Measurements from ENCODE around the gene RPH3AL. TPM values are rescaled to one million over a fixed set of nuclear protein-coding genes. Genes with fewer than 3 reads are reported as not detected.
"Not testable (repeated sequence)": the region's sequence is repeated elsewhere in the genome, so short reads cannot be mapped to it uniquely, and the experiment has no call there.

RPH3AL gene
- total RNA-seq, 1 donor: 2.0 TPM

DNA sequence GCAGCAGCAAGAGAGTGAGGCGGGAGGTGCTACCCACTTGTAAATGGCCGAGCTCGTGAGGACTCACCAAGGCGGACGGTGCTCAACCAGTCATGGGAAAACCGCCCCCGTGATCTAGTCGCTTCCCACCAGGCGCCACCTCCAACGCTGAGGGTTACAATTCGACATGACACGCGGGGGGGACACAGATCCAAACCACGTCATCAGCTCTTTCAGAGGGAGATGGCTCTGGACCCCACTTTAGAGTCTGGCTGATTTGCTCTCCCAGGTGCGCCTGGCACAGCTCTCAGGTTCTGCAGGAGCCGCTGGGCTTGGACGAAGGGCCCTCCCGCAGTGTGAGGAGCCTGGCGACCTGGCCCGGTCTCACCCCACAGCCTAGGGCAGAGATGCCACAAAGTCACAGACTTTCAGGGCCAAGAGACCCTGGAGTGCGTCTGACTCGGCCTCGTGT lies 150.1 kb downstream of the RPH3AL start:
- DNase-seq (ENCODE audit: low read depth): no peak
- no peak overlapping the region for H3K4me3 ChIP-seq (ENCODE audit: low read depth, low read length)
- TF ChIP-seq, protein P1, sequence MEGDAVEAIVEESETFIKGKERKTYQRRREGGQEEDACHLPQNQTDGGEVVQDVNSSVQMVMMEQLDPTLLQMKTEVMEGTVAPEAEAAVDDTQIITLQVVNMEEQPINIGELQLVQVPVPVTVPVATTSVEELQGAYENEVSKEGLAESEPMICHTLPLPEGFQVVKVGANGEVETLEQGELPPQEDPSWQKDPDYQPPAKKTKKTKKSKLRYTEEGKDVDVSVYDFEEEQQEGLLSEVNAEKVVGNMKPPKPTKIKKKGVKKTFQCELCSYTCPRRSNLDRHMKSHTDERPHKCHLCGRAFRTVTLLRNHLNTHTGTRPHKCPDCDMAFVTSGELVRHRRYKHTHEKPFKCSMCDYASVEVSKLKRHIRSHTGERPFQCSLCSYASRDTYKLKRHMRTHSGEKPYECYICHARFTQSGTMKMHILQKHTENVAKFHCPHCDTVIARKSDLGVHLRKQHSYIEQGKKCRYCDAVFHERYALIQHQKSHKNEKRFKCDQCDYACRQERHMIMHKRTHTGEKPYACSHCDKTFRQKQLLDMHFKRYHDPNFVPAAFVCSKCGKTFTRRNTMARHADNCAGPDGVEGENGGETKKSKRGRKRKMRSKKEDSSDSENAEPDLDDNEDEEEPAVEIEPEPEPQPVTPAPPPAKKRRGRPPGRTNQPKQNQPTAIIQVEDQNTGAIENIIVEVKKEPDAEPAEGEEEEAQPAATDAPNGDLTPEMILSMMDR (IDR thresholded peaks at IDR 0.05; ENCODE audit: insufficient read depth, low read length): no peak

DNA sequence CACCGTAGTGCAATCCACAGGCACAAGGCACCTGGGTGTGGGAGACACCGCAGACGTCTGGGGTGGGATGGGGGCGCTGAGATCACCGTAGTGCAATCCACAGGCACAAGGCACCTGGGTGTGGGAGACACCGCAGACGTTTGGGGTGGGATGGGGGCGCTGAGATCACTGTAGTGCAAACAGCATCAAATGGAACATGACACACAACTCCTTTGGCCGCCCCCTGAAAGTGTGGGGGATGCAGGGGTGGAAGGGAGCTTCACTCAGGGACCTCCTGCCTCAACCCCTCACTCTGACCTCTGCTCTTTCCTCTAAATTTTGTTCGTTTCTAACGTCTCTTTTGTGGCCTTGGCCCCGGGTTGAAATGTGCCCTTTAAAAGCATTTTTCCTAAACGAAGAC lies 150.9 kb downstream of the RPH3AL start:
- H3K4me3 ChIP-seq (ENCODE audit: low read depth, low read length); DNase-seq (ENCODE audit: low read depth): not testable (repeated sequence)

DNA sequence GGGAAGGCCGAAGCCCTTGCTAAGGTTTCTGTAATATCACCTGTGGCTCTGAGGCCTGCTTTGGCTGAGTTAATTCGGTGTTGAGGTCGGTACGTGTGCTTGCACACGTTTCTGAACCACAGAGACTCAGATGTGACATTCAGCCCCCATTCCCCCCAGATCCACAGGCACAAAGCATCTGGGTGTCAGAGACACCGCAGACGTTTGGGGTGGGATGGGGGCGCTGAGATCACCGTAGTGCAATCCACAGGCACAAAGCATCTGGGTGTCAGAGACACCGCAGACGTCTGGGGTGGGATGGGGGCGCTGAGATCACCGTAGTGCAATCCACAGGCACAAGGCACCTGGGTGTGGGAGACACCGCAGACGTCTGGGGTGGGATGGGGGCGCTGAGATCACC lies 151.3 kb downstream of the RPH3AL start:
- not testable (repeated sequence) for DNase-seq (ENCODE audit: low read depth); H3K4me3 ChIP-seq (ENCODE audit: low read depth, low read length)

DNA sequence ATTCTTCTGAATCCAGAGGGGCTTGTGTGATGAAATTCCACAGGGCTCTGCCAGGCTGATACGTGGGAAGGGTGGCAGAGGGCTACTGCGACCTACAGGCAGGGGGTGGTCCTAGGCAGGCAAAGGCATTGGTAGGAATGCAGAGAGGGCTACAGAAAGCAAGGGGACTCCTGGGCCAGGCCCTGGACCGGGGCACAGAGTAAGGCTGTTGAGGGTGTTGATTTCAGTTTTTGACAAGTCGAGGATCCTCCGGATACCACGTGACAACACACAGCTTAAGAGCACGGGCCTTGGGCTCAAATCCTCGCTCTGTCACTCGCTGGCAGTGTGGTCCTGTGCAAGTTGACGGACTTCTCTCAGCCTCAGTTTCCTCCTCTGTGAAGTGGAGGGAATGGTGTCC lies 152.0 kb downstream of the RPH3AL start:
- DNase-seq (ENCODE audit: low read depth): no peak
- TF ChIP-seq, protein P1 (IDR thresholded peaks at IDR 0.05; ENCODE audit: insufficient read depth, low read length): no peak
- H3K4me3 ChIP-seq (ENCODE audit: low read depth, low read length): no peak overlapping the region

DNA sequence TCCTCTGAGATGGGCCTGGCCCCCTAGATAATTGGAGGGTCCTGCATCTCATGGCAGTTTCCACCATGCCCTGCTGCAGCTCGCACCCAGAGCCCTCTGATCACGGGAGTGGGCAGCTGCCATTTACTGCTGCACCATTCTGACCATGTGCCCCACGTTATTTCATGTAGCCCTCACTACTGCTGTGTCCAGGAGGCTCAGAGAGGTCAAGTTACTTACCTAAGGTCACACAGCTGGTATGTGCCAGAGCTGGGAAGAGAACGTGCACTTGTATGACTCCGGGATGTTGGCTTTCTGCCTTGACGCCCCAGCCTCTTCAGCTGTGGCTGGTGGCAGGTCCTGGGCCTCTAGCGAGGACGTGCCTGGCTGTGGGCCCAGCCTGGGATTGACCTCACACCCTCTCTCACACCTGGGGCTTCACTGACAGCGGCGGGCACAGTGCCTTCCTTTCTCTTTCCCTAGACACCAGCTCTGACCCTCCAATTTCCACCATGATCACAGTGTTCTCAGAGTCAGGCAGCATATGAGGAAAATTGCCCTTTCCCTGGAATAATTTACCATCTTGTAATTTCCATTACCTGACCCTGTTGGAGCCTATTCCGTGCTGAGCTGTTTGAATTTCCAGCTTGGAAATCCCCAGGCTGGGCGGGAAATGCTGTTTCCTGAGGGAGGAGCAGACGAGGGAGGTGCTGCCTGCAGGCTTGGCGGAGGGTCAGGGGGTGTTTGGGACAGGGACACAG lies 152.6 kb downstream of the RPH3AL start:
- no peak for DNase-seq (ENCODE audit: low read depth)
- TF ChIP-seq, protein P1 (IDR thresholded peaks at IDR 0.05; ENCODE audit: insufficient read depth, low read length): no peak
- H3K4me3 ChIP-seq (ENCODE audit: low read depth, low read length): no peak overlapping the region

DNA sequence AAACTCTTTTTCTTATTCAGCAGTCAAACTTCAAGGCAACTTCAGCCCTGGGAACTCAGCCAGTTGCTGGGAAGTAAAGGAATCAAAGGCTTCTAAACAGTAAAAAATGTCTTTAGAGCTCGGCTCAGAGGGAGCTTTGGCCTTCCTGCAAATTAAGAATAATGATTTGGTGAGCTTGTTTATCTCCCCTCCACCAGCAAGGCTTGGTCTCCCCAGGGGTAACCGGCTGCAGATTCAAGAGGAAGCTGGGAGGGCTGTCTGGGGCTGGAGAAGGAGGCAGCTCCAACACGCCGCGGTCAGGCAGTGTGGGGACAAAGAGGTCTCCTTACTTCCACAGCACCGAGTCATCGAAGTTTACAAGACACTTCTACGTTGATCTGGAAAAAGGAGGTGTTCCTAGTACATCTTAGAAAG lies 153.4 kb downstream of the RPH3AL start:
- H3K4me3 ChIP-seq (ENCODE audit: low read depth, low read length): no peak overlapping the region
- TF ChIP-seq, protein P1 (IDR thresholded peaks at IDR 0.05; ENCODE audit: insufficient read depth, low read length): no peak
- peak; percentile 16 for DNase-seq (ENCODE audit: low read depth)

DNA sequence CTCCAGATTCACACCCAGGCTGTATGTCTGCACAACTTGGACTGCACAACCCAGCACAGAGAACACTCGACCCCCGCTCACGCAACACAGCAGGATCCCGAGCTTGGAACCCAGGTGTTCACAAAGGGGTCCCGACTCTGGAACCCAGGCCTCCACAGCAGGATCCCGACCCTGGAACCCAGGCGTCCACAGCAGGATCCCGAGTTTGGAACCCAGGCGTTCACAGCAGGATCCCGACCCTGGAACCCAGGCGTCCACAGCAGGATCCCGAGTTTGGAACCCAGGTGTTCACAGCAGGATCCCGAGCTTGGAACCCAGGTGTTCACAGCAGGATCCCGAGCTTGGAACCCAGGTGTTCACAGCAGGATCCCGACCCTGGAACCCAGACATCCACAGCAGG lies 154.4 kb downstream of the RPH3AL start:
- not testable (repeated sequence) for H3K4me3 ChIP-seq (ENCODE audit: low read depth, low read length); DNase-seq (ENCODE audit: low read depth)

DNA sequence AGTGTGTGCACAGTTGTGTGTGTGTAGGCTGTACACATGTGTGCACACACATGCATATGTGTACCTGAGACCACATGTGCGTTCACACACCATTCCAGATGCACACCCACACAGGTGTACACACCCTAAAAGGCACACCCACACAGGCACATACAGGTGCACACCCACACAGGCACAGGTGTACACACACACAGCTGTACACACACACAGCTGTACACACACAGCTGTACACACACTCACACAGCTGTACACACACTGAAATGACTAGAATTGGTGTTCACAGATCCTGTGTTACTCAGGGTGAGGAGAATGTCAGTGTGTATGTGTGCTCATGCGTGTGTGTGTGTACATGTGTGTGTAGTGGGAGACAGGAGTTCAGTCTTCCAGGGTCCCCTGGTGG lies 155.3 kb downstream of the RPH3AL start:
- TF ChIP-seq, protein P1 (IDR thresholded peaks at IDR 0.05; ENCODE audit: insufficient read depth, low read length): no peak
- no peak for DNase-seq (ENCODE audit: low read depth)
- no peak overlapping the region for H3K4me3 ChIP-seq (ENCODE audit: low read depth, low read length)
